TTC549 (cell line): Measurements from ENCODE around the gene NEDD8.
A peak's percentile ranks its signal among the peaks of the same experiment; 100 is the strongest.
"Not testable (repeated sequence)": the region's sequence is repeated elsewhere in the genome, so short reads cannot be mapped to it uniquely, and the experiment has no call there.

ENCODE experiments used
- FAIRE-seq: peaks from 2 replicates; lab custom pipeline; 2012; peaks lifted over from hg19 to GRCh38; lab: Jason Lieb, UNC

Gene NEDD8

DNA sequence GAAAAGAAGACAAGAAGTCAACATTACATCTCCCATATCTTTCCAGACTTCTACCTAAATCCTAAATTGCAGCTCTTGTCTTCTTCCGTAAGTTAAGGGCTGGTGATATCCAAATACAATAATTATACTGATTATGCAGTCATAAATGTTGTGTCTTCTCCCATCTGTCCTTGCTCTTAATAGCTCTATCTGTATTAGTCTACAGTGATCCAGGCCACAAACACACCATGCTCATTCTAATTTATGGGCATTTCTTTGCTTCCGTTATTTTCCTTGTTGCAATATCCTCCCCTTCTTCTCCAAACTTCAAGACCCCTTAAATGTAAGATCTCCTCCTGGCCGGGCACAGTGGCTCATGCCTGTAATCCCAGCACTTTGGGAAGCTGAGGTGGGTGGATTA lies 12.6 kb downstream of the NEDD8 start:
- FAIRE-seq: no peak

GRCh38 chr14:24219080-24219479 lies 13.1 kb downstream of the NEDD8 start:
- FAIRE-seq: no peak

GRCh38 chr14:24216876-24217275 lies 15.3 kb downstream of the NEDD8 start:
- FAIRE-seq: not testable (repeated sequence)

- FAIRE-seq: no peak
Measured at GRCh38 chr14:24216345-24216699, 15.8 kb downstream of the NEDD8 start.

GRCh38 chr14:24215495-24216344 lies 16.4 kb downstream of the NEDD8 start, which contains the start of gene MDP1:
TSS of gene MDP1 (minus strand) at chr14:24216066. CDS start at chr14:24215955, 111 bp downstream.
- FAIRE-seq: no peak

DNA sequence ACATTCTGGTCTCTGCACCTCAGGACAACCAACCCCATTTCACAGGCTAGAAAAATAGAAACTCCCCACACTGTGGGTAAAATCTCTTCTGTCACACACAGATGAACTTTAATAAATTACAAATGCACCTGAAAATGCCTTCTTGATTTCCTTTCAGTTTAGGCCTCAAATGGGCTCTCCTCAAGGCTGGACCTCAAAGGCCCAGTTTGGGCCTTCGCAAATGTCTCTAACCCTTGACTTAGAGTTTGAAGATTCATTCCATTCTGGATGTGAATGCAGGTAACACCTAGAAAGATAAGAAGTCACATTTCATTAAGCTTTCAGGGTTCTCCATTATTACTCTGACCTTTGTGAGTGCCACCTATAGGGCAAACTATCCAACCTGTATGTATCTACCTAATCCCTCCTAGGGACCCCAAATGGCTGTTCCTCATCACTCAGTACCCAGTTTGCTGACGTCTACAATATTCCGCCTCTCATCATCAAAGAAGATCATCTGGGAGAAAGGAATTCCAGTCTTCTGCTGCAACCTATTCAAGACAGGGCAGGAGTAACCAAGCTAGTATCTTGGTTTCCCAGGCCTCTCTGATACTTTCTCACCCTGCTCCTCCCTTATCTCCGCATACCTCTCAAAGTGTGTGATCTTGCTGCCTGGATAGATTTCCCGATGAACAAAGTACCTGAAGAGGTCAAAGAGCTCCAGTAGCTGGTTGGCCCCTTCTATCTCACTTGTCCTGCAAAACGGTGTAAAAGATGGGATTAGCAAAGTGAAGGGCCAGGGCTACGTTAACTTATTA lies 18.1 kb downstream of the NEDD8 start:
- no peak for FAIRE-seq

DNA sequence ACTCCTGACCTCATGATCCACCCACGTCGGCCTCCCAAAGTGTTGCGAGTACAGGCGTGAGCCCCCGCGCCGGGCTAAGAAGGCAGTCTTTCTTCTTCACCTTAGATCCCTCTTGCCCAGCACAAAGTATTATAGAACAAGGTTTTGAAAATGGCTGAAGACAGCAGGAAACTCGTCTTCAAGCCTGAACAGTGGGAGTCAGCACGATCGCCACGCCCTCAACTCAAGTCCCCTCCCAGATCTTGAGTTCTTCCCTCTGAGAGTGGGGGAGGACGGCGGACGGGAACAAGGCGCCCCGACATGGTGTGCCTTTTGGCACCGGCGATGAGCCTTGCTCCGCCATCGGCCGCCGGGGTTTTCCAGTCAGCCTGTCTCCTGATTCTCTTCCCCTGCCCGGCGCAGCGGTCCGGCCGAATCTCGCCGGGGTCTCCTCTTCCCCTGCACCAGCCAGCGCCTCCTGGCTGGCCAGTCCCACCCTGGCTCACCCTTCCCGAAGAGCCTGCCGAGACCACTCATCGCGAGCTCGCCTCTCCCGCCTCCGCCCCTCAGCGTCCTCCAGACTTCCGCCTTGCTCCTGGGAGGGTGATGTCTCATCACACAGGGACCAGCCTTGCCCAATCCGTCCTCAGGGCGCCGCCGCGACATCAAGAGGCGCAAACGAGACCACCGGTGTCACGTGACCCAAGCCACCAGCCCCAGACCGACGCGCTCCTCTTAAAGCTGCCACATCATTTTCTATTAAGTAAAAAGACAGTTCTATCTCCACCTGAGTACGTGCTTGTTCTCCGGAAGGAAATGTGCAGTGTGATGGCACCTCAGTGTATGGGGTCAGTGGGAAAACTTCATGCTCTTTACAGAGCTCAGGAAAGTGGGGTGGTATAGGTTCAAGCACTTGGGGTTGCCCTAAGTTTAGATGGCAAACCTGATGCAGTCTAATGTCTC lies 19.0 kb downstream of the NEDD8 start, which contains the start of gene CHMP4A:
Gene CHMP4A (minus strand): TSS at position 565 of the 942 bp plus-strand sequence. CDS start 49 bp downstream, at position 516.
- peak; percentile 37 for FAIRE-seq

DNA sequence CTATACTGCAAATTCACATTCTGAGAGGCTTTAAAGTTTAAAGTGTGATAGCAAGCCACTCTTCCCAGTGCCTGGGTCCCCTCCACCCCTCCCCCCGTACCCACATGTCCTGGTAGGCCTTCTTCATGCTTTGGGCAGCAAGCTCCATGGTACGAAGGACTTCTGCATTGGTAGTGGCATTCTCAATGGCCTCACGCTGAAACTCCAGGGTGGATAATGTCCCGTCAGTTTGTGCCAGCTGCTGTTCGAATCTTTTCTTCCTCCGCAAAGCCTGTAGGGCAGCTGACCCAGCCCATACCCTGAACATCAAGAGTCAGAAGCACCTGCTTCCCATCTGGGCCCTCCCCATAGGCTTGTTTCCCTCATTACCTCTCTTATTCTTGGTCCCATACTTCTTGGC lies 20.9 kb downstream of the NEDD8 start:
- no peak for FAIRE-seq

GRCh38 chr14:24207625-24208024 lies 24.5 kb downstream of the NEDD8 start:
- no peak for FAIRE-seq

- FAIRE-seq: no peak
Measured at GRCh38 chr14:24207104-24207551, 25.0 kb downstream of the NEDD8 start.

DNA sequence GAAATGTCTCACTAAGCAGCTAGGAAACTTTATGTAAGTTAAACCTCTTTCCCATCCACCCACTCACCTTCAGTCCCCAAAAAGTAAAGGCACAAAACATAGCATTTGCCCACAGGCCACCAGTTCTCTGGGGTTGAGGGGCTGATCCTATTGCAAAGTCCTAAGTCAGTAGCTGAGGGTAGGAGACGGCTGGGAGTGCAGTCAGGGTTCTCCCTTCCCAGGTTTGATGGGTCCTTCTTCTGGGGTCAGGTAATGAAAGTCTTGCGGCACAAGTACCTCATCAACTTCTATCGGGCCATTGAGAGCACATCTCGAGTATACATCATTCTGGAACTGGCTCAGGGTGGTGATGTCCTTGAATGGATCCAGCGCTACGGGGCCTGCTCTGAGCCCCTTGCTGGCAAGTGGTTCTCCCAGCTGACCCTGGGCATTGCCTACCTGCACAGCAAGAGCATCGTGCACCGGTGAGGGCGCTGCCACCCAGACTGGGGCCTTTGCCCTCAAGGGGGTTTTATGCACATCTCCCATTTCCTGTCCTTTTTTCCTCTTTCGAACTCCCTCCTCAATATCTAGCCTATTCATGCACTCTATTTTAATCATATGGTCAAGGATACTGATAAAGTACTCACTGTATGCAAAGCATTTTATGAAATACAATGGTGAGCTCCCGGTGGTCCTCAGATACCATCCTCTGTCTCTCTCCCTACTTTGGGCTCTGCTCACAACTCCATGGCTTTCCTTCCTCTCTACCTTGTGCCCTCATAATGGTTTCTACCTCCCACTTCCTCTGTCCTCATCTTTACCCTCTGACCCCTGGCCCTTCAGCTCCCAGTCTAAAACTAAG lies 25.7 kb downstream of the NEDD8 start:
- no peak for FAIRE-seq

DNA sequence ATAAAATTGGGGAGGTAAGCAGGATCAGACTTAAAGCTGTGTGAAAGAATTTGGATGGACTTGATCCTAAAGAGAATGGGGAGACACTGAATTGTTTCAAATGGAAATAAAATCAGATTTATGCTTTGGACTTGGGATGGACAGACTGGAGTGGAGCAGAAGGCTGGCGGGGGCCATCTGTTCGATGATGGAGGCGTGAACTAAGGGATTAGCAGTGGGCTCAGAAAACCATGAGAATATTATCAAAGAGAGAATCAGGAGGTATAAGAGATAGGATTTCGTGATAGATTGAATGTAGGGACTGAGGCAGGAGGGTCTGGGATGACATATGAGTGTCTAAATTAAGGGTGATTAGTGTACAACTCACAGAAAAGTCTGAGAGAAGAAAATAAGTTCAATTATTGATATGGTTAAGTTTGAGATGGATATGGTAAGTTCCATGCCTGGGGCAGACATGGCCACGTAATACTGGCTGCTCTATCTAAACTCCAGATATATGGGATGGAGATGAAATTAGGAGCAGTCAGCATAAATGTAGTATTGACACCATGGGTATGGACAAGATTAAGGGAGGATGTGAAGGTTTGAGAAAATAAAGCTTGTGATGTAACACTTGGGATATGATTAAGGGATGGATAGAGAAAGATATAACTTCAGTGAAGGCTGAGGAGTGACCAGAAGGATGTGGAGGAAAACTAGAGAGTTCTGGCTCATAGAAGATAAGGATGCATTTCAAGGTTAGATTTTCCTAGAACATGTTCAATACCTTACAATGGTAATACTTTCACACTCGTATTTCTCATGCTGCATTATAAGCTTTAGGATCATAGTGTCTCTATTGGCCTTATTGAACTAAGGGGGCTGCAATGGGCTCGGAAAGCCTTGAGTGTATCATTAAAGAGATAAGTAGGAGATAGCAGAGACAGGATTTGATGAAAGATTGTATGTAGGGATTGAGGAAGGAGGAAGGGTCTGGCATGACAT lies 27.7 kb downstream of the NEDD8 start:
- FAIRE-seq: no peak

DNA sequence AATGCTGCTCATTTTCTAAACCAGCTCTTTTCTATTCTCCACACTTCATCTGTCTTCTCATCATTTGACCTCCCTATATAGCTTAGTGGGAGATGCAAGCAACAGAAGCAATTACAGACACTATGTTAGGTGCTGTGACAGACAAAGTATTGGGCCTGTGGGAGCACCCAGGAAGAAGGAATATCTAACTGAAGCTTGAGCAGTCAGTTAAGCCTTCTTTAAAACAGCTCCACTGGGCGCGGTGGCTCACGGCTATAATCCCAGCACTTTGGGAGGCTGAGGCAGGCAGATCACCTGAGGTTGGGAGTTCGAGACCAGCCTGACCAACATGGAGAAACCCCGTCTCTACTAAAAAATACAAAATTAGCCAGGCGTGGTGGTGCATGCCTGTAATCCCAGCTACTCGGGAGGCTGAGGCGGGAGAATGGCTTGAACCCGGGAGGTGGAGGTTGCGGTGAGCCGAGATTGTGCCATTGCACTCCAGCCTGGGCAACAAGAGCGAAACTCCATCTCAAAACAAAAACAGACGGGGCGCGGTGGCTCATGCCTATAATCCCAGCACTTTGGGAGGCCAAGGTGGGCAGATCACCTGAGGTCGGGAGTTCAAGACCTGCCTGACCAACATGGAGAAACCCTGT lies 28.8 kb downstream of the NEDD8 start:
- FAIRE-seq: not testable (repeated sequence)

DNA sequence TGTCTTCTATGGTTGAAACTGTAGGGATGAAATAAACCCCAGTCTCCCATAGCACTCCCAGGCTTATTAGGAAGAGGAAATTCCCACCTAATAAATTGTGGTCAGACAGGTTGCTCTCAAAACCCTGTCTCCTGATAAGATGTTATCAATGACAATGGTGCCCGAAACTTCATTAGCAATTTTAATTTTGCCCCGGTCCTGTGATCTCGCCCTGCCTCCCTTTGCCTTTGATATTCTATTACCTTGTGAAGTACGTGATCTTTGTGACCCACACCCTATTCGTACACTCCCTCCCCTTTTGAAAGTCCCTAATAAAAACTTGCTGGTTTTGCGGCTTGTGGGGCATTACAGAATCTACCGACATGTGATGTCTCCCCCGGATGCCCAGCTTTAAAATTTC lies 29.6 kb downstream of the NEDD8 start:
- not testable (repeated sequence) for FAIRE-seq

DNA sequence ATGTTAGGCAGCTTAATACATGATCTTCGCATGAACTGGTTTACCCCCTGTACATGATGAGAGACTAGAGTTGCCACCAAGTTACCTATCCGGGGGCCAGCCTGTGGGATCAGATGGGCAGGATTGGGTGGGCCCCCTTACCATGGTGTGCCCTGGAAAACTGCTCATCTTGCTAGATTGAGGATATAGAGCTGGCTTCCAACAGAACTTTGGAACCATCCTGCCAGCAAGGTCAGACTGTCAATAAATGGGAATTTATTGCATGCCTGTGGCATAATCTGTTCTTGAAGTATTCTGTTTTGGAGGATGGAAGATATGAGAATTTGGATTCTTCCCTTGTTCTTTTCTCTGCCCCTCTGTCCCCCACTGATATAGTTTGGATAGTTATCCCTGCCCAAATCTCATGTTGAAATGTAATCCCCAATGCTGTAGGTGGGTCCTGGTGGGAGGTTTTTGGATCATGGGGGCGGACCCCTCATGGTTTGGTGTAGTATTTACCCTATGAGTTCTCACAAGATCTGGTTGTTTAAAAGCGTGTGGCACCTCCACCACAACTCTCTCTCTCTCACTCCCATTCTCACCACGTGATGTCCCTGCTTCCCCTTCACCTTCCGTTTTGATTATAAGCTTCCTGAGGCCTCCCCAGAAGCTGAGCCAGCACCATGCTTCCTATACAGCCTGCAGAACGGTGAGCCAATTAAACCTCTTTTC lies 33.2 kb downstream of the NEDD8 start:
- FAIRE-seq: no peak

GRCh38 chr14:24197056-24197450 lies 35.1 kb downstream of the NEDD8 start:
- no peak for FAIRE-seq

DNA sequence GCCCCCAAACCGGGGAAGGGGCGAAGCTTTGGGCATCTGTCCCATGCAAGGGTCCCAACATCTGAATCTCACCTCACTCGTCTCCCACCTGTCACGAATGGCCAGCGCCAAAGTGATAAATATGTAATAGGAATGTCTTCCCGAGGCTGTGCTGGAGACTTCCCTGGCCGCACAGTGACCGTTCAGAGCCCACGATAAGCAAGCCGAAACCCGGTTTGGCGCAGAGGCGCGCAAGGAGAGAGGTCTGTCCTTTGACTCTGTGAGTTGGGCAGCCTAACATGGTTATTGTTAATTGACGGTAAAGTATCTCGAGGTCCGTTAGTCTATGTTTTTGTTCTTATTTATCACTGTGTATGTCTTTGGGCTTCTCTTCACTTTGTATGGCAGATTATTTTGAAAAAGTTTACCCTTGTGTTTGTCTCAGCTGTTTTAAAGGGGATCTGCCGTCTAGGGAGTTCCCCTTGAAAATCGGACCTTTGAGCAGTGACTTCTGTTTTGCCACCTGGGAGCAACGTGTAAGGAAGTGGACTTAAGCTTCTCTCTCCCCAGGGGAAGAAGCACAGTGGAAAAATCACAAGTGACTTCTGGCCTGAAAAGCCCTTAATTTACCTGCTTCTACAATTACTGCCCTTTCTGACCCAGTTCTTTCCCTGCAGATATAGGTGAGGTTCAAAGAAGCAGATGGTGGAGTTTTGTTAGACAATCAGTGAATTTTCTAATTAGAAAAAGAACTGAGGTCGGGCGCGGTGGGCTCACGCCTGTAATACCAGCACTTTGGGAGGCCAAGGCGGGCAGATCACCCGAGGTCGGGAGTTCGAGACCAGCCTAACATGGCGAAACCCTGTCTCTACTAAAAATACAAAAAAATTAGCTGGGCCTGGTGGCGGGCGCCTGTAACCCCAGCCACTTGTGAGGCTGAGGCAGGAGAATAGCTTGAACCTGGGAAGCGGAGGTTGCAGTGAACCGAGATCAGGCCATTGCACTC lies 35.8 kb downstream of the NEDD8 start:
- FAIRE-seq: no peak
